Heart left ventricle (tissue), 16 donors: ENCODE results near the gene DNAH17. TPM values are rescaled to one million over a fixed set of nuclear protein-coding genes. Genes with fewer than 3 reads are reported as not detected.

Experiments
- ATAC-seq, 4 donors: fragments of 200-7000 bp; cut with Tn5 transposase; one replicate each; pipeline ENCODE4 v1.9.1; 2020 to 2022; ENCODE audit warnings: moderate library complexity in 4 of 4, mild to moderate bottlenecking in 3 of 4, moderate number of reproducible peaks in 1 of 4
- DNase-seq, 5 donors: peaks; one replicate each; pipeline ENCODE4 v3.0.0-alpha.2; 2020
- H3K27ac ChIP-seq, 12 donors: fragments of 200-600 bp; sonication (generic) in 4 of 12; one replicate each; pipeline versions ENCODE4 v1.5.0 to v1.8.0; 2016 to 2022; ENCODE audit warnings: mild to moderate bottlenecking in 2 of 12
- H3K27me3 ChIP-seq, 9 donors: fragments of 200-600 bp; sonication (generic) in 2 of 9; one replicate each; pipeline versions ENCODE4 v1.5.1 to v1.8.0; 2016 to 2022; ENCODE audit warnings: mild to moderate bottlenecking in 3 of 9
- H3K36me3 ChIP-seq, 9 donors: fragments of 200-600 bp; sonication (generic) in 2 of 9; one replicate each; pipeline versions ENCODE4 v1.5.0 to v1.8.0; 2018 to 2022; ENCODE audit warnings: mild to moderate bottlenecking in 2 of 9
- H3K4me1 ChIP-seq, 12 donors: fragments of 200-600 bp; sonication (generic) in 4 of 12; one replicate each; pipeline versions ENCODE4 v1.5.0 to v1.8.0; 2016 to 2022; ENCODE audit warnings: mild to moderate bottlenecking in 3 of 12
- H3K4me3 ChIP-seq, 12 donors: fragments of 200-600 bp; sonication (generic) in 4 of 12; one replicate each; pipeline versions ENCODE4 v1.5.0 to v1.8.0; 2017 to 2022; ENCODE audit warnings: mild to moderate bottlenecking in 9 of 12, moderate library complexity in 4 of 12
- H3K9me3 ChIP-seq, 12 donors: fragments of 200-600 bp; sonication (generic) in 4 of 12; one replicate each; pipeline versions ENCODE4 v1.5.0 to v1.8.0; 2016 to 2022; ENCODE audit warnings: mild to moderate bottlenecking in 1 of 12
- CTCF ChIP-seq, 12 donors: fragments of 200-600 bp; sonication (generic) in 4 of 12; IDR thresholded peaks; one replicate each; pipeline versions ENCODE4 v1.5.0 to v1.8.0; 2018 to 2022; ENCODE audit warnings: antibody characterized with exemption in 12 of 12, mild to moderate bottlenecking in 5 of 12
- POLR2A ChIP-seq, 2 donors: fragments of 450-650 bp; IDR thresholded peaks; one replicate each; pipeline ENCODE4 v1.6.1; 2017; ENCODE audit warnings: antibody characterized with exemption in 2 of 2, mild to moderate bottlenecking in 2 of 2, moderate library complexity in 2 of 2
- WGBS, 4 donors: extraction: QIAGEN DNeasy Blood & Tissue Kit in 2 of 4; methylation state at CpG; one replicate each; pipeline versions ENCODE4 v1.1.5 to v1.1.7; 2013 to 2018; 5-methylcytosine and 5-hydroxymethylcytosine counted together
- intact Hi-C, 10 donors: fragments of 100-400 bp; cut with DNase I; formaldehyde crosslinking; loops; one replicate each; pipeline versions ENCODE4 v1.11.1 to v1.14.2; 2022
- polyA plus RNA-seq, 2 donors: library from polyadenylated mRNA; stranded (reverse); fragments of 200-250 nt; gene quantifications; one replicate each; pipeline ENCODE4 v1.2.3, GENCODE V29; 2013
- total RNA-seq, 9 donors: library from RNA; depleted of rRNA in 2 of 9; stranded (reverse); fragments of >200 nt in 2 of 9; fragmentation: NEBNext Ultra II Directional in 3 of 9; extraction: Animal tissue kit (Norgen Biotek cat#: 25700) in 3 of 9; gene quantifications; one replicate each; pipeline versions ENCODE4 v1.1.0 to v1.2.4, GENCODE V29; 2016 to 2023
- donor health status: ischemic (EF 13 %, LVEDD 7.1; RV severe dilation, severe dysfunction).
- donor health status: healthy with polysubstance abuse.
- donor health status: DM: no; HTN: yes; CAD: no.
- donor health status: DM: no; HTN: no; CAD: no.
- donor health status: ischemic (EF 25% LVEDD 6.9; RV normal size, moderate dysfunction).
- donor health status: ischemic (EF 25% LVEDD 5.7; RV mildly dilated, moderate dysfunction).
- donor health status: healthy.
- donor health status: DM: yes; HTN: yes; CAD: no.
- donor health status: ischemic (EF 35%, LVEDD 5.7; RV mildly dilated, moderate dysfunction).
- donor health status: nonischemic (EF 11% LVEDD 7.7; RV severe dilation, severe dysfunction).
- donor health status: DM: yes; HTN: yes; CAD: no.
- donor health status: PGD.
- donor health status: ischemic (EF 29% LVEDD 5.4; RV normal size, mild dysfunction).
- donor health status: nonischemic (EF 23%, LVEDD 6.1; RV moderate dilation, normal function).

The DNAH17 gene
- total and polyA plus RNA-seq, 11 donors: 0.02 to 0.63 (median 0.17) TPM; not detected in 4

DNA sequence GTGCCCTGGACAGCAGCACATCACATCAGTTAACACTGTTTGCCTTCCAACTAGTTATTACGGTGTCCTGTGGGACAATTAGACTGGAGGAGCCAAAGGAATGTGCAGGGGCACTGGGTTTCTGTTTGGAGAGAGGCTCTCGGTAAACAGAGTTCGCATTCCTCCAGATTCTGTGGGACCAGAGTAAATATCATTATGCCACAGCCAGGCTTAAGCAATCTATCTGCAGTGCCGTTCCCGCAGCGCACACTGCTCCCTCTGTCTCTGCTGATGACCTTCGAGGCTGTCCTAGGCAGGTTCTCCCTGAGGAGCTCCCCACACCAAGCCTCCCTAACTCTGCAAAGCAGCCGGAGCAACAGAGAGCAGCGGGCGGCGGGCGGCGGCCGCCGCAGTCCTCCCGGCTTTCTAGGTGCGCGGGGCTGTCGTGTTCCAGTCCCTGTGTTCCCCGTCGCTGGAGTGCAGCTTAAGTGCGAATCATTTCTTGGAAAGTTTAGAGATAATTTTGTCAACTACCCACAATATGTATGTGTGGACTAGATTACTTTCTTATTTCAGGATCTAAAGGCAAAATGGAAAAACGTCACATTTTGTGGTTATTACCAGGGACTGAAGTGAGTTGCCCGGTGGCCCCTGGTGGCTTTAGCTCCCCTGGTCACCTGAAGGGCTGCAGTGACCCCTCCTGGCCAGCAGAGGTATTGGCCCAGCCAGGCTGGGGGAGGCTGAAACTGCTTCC is 155.5 kb downstream of the DNAH17 start:
- Histone ChIP-seq H3K9me3 (no peaks in the 10 kb centered on the region), H3K4me1 (peaks cover 0 to 57% (median 35%) of the 10 kb centered on the region in 12 donors), H3K27ac (peak overlapping the region in 3 of 12 donors; percentile 27 to 98 (median 33)), H3K27me3 (no peaks in the 10 kb centered on the region), H3K36me3 (peaks cover 0 to 76% (median 49%) of the 10 kb centered on the region in 9 donors), H3K4me3 (no peak overlapping the region)
- 70 to 77% (median 73%) methylated on average over 24 of the region's 24 CpGs for WGBS, 4 donors
- TF ChIP-seq POLR2A (IDR thresholded peaks at IDR 0.05) (no peak), CTCF (IDR thresholded peaks at IDR 0.05) (peak; percentile 97 to 100 (median 99))
- peak; percentile 66 to 86 (median 77) for DNase-seq
- intact Hi-C loops: loop anchor here (1.0 to 10.0 kb wide), 17 partner anchors 39 to 309 kb away; partner anchors contain the start of gene SOCS3 (in 9 of the 10)
- peak; percentile 58 to 77 (median 72) for ATAC-seq

DNA sequence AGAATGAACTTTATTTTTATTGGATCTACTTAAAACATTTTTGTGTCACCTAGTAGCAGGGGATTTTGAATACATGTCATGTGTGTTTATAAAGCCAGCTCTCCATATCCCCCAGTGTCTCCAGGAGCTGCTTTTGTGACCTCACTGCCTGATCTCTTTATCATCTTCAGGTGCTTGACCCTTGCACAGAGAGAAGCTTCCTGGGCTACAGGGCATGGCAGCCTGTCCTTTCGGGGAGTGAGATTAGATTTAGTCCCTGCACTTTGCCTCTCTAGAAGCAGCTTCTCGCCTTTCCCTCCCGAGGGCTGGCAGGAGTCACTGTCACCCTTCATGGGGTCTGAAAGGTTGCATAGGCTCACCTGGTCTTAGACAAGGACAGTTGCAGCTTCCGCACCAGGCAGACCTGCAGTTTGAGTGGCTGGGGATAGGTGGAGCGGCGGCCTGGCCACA is 156.1 kb downstream of the DNAH17 start:
- Histone ChIP-seq H3K4me3 (no peak overlapping the region), H3K4me1 (peaks cover 0 to 63% (median 41%) of the 10 kb centered on the region in 12 donors), H3K36me3 (peaks cover 0 to 70% (median 48%) of the 10 kb centered on the region in 9 donors), H3K27ac (peak overlapping the region in 4 of 12 donors; percentile 27 to 98 (median 40)), H3K9me3 (no peaks in the 10 kb centered on the region), H3K27me3 (no peaks in the 10 kb centered on the region)
- intact Hi-C loops: loop anchor here (1.0 to 10.0 kb wide), 13 partner anchors 39 to 309 kb away; partner anchors contain the start of gene SOCS3 (in 8 of the 10)
- ATAC-seq (no peak), DNase-seq (no peak)
- TF ChIP-seq POLR2A (IDR thresholded peaks at IDR 0.05) (no peak), CTCF (IDR thresholded peaks at IDR 0.05) (no peak)
- 75 to 93% (median 88%) methylated on average over 6 of the region's 6 CpGs for WGBS, 4 donors

DNA sequence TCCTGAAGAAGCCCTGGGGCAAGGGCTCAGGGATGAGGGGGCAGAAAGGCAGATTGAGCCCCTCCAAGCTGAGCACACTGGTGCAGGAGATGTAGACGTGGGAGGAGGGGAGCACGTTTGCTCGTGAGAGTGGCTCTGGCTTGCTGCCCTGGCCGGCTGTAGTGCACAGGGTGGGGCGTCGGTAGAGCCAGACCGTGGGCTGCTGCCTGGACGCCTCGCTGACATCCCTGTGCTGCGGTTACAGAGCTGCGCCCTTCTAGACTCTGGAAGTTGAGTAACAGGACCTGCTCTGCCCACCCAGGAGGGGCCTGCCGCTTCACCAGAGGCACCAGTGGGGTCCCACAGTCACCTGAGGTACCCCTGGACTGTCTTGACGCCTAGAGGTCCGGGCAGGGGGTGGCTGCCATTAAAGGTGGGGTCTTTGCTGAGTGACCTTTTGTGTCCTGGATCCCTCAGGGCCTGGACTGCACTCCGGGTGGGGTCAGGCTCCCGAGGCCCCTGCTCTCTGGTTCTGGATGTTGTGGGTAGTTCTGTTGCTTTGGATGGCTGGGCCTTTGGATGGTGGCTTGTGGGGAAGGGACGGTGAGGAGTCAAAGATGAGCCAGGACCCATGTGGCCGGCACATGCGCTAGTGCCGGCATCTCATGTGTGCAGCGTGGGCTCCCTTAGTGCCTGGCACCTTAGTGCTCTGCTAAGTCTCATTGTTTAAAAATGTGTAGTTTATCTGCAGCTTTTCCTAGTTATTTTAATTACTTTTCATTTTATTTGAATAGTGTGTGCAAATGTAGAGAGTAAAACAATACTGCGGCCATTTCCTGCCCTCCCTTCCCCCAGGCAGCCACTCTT is 157.0 kb downstream of the DNAH17 start:
- peaks cover 0 to 72% (median 49%) of the 10 kb centered on the region in 12 donors for H3K4me1 ChIP-seq
- TF ChIP-seq POLR2A (IDR thresholded peaks at IDR 0.05) (no peak), CTCF (IDR thresholded peaks at IDR 0.05) (no peak)
- intact Hi-C loops: loop anchor here (2.0 to 10.0 kb wide), 12 partner anchors 38 to 308 kb away; partner anchors contain the start of gene SOCS3 (in 6 of the 10)
- H3K4me3 ChIP-seq: no peak overlapping the region
- H3K9me3 ChIP-seq: no peaks in the 10 kb centered on the region
- peaks cover 0 to 61% (median 44%) of the 10 kb centered on the region in 9 donors for H3K36me3 ChIP-seq
- H3K27ac ChIP-seq: peak overlapping the region; percentile 5 to 98 (median 58)
- H3K27me3 ChIP-seq: no peaks in the 10 kb centered on the region
- whole genome bisulfite sequencing, 4 donors: 44 to 64% (median 55%) methylated on average over 12 to 22 of the region's 22 CpGs
- DNase-seq (peak in 2 of 5 donors; percentile 55 to 69), ATAC-seq (peak in 3 of 4 donors; percentile 31 to 47 (median 35))
